ENCODE measurements around the gene SERPINB5.

- TF ChIP-seq ZNF781 (CRISPR knock-in tag; IDR thresholded peaks at IDR 0.05; ENCODE audit: borderline replicate concordance, not compliant biosample characterization) (no peak), CTCF (CRISPR knock-in tag; IDR thresholded peaks at IDR 0.05) (no peak), ZNF616 (CRISPR knock-in tag; IDR thresholded peaks at IDR 0.05; ENCODE audit: low read depth) (no peak), ZNF503 (CRISPR knock-in tag; IDR thresholded peaks at IDR 0.05) (no peak), STAT5B (CRISPR knock-in tag; IDR thresholded peaks at IDR 0.05) (no peak)
Measured at GRCh38 chr18:63447066-63447465, 29.7 kb upstream of the SERPINB5 start.
